Kidney tubule cell (primary cell): ENCODE data around the gene CD81.
A peak's percentile ranks its signal among the peaks of the same experiment; 100 is the strongest.
"Not testable (repeated sequence)": the region's sequence is repeated elsewhere in the genome, so short reads cannot be mapped to it uniquely, and the experiment has no call there.

Source experiments
- DNase-seq: peaks from one replicate; pipeline ENCODE4 v3.0.0-alpha.2; 2018; ENCODE audit warnings: low spot score

Gene CD81, protein sequence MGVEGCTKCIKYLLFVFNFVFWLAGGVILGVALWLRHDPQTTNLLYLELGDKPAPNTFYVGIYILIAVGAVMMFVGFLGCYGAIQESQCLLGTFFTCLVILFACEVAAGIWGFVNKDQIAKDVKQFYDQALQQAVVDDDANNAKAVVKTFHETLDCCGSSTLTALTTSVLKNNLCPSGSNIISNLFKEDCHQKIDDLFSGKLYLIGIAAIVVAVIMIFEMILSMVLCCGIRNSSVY

DNA sequence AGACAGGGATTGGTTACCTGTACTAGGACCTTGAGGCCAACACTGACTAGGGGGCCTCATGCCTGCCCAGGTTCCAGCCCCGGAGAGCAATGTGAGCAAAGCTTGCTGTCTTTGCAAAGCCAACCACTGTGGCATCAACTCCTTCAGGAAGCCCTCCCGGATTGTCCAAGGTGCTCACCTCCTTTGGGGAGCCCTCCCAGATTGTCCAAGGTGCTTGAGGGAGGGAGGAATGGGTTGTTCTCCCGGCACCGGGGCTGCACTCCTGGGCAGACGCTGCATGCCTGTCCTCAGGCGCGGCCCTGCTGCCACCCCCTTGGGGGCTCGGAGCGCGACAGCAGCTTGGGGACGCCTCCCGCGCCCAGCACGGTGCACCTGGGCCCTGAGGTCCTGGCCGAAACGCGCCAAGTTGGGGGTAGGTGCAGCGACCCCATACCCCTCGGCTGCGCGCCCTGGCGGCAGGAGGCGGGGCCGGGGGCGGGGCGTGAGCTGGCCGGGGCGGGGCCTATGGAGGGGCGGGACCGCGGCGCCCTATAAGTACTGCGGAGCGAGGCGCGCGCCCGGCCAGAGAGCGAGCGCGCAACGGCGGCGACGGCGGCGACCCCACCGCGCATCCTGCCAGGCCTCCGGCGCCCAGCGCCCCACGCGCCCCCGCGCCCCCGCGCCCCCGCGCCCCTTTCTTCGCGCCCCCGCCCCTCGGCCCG, at the start of gene CD81:
Gene CD81, plus strand, starts transcription at position 560 of the 701 bp plus-strand sequence. CDS start 240 bp downstream, outside the sequence.
- peak; percentile 44 for DNase-seq

DNA sequence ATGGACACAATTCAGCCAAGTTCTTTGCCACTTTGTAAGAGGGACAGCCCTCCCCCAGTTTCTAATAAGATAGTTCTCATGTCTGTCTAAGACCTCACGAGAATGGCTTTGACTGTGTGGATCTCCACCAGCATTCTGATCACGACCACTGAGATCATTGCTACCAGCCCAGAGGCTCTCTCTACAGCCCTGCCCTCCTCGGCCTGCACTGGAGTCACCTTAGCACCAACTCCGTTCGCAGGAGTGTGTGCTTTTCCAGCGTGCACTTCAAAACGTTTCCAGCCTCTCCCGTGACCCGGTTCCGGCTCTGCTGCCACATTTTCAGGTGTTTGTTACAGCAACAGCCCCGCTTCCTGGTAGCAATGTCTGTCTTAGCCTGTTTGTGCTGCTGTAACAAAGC, 49.1 kb upstream of the CD81 start:
- no peak for DNase-seq

DNA sequence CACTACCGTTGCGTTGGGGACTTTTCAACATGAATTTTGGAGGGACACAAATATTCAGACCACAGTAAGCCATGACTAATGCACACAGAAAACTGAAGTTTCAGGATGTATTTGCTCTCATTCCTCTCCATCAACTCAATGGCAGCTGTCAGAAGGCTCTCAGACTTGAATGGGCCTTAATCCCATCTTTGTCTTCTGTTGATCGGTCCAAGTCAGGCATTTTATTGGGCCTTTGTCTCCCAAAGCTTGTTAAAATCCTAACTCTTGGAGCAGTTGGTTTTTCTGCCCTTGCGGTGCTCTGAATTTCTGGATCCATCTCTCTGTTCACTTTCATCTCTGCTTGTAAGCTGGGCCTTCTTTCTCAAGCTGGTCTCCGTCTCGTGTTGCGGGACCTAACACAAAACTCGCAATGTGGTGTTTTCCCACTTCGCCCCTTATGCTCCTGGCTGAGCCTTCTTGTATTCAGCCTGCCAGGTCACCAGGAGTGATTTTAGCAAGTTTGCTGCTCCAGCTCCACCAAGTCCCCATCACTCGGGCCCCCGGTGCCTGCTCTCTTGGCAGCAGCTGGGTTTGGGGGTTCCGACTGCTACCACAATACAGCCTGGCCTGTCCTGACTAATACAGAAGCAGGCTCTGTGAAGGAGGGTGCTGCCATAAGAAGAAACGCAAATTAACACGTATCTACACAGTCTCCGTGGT, 48.3 kb upstream of the CD81 start:
- DNase-seq, result no peak

DNA sequence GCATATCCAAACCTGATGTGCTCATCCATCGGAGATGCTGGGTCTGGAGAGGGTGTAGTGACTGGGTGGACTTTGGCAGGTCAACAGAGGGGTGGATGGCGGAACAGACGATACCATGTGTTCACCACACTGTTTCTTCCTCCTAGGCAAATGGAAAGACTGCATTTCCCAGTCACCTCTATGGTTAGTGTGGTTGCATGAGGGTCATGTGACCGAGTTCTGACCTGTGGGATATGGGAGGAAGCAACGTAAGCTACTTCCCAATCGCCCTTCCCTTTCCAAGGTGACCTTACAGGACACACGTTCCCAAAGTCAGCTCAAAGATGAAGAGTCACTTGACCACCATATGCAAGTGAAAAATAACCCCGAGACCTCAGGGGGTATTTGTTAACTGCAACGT, 47.6 kb upstream of the CD81 start:
- DNase-seq, result no peak

DNA sequence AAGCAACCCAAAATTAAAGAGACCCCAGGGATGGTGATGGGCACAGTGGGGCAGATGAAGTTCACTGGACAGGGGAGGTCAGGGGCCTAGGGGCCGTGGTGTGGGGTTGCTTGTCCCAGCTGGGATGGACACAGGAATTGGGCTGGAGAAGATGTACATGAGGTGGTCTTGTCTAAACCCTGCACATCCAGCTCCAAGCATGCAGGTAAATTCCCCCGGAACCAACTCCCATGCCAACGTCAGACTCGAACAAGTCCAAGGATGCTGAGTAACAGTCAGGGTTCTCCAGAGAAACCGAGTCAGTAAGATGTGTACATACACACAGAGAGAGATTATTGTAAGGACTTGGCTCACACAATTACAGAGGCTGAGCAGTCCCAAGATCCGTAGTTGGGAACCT, 46.4 kb upstream of the CD81 start:
- no peak for DNase-seq

DNA sequence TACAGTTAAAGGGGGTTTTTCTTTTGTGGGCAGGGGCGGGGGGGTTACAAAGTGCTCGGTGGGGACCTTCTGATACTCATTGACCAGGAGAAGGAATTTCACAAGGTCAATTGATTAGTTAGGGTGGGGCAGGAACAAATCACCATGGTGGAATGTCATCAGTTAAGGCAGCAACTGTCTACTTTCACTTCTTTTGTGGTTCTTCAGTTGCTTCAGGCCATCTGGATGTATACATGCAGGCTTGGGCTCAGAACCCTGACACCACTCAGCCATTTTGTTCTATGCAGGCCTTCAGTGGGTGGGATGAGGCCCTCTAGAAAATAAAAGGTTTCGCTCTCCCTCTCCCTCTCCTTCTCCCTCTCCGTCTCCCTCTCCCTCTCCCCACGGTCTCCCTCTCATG, 45.7 kb upstream of the CD81 start:
- DNase-seq, result no peak

DNA sequence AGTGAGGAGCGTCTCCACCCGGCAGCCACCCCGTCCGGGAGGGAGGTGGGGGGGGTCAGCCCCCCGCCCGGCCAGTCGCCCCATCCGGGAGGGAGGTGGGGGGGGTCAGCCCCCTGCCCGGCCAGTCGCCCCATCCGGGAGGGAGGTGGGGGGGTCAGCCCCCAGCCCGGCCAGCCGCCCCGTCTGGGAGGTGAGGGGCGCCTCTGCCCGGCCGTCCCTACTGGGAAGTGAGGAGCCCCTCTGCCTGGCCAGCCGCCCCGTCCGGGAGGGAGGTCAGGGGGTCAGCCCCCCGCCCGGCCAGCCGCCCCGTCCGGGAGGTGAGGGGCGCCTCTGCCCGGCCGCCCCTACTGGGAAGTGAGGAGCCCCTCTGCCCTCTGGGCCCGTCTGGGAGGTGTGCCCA, 44.5 kb upstream of the CD81 start:
- DNase-seq, result not testable (repeated sequence)

DNA sequence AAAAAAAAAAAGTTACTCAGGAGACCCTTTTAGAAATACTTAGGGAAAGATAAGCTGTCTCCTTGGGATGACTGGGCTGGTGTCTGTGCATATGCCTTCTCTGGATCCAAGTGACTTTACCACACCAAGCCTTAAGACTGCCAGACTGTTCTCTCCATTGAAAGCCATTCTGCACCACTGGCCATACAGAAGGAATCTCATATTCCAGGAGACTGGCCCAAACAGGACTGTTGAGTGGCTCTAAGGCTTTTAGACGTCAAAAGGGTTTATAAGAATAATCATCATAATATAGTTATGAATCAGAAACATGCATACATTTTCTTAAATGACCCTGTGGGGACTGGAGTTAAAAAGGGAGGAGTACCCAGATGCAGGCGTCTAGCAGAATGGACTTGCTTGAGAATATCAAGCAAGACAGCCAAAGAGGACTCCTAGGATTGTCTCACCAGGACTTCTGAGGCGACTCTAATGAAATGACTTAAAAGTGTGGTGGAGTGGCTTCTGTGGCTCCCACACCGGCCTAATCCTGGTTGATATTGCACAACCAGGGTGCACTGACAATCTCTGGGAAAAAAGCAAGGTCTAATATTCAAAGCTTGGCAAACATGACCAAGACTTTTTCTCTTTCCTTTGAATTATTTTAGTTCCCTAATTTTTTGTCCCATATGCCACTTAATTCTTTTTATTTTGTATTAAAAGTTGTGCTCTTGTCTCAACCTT, 43.5 kb upstream of the CD81 start:
- not testable (repeated sequence) for DNase-seq

DNA sequence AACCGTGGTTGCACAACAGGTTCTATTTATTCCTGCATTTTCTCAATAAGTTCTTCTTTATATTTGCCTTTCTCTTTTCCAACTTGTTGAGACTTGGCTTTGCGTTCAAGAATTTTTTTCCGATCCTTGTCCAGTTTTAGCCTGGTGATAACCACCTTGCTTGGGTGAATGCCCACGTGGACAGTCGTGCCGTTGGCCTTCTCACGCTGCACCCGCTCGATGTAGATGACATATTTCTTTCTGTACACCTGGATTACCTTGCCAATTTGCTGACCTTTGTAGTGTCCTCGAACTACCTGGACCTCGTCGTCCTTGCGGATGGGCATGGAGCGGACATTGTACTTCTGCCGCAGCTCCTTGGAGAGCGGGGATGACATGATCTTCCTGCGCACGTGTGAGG, 41.8 kb upstream of the CD81 start:
- DNase-seq, result not testable (repeated sequence)

DNA sequence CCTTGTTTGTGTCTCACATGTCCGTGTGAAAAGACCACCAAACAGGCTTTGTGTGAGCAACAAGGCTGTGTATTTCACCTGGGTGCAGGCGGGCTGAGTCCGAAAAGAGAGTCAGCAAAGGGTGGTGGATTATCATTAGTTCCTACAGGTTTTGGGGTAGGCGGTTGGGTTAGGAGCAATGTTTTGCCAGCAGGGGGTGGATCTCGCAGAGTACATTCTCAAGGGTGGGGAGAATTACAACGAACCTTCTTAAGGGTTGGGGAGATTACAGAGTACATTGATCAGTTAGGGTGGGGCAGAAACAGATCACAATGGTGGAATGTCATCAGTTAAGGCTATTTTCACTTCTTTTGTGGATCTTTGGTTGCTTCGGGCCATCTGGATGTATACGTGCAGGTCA, 38.4 kb upstream of the CD81 start:
- not testable (repeated sequence) for DNase-seq

DNA sequence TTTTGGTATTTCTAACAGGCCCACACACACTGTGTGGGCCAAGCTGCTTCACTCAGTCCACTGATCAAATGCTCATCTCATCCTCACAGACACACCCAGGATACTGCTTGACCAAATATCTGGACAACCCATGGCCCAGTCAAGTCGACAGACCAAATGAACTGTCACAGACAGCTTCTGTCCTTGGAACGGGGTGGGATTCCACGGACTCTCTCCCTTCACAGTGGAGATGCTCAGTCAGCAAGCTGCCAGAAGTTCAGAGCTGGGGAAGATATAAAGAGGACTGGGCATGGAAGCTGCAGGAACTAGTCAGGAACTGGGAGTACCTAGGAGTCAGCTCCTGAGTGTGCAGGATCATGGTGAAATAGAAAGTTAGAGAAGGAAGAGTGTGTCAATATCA, 34.6 kb upstream of the CD81 start:
- DNase-seq, result no peak

DNA sequence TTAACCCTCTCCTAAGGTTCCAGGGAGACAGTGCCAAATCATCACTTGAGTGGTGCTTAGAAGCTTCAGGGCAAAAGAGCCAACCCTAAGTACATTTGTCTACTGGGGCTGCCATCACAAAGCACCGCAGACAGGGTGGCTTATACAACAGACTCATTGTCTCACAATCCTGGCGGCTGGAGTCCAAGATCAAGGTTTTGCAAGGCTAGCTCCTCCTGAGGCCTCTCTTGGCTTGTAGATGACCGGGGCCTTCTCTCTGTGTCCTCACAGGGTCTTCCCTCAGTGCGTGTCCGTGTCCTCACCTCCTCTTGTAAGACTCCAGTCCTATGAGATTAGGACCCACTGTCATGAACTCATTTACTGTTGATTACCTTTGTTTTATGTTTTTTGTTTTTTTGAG, 34.1 kb upstream of the CD81 start:
- no peak for DNase-seq

DNA sequence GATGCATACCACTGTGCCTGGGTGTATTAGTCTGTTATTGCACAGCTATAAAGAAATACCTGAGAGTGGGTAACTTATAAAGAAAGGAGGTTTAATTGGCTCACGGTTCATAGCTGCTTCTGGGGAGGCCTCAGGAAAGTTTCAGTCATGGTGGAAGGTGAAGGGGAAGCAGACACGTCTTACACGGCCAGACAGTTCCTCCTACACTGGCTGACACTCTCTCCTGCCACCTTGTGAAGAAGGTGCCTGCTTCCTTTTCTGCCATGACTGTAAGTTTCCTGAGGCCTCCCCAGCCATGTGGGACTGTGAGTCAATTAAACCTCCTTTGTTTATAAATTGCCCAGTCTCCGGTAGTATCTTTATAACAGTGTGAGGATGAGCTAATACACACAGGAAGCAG, 33.6 kb upstream of the CD81 start:
- DNase-seq, result no peak

DNA sequence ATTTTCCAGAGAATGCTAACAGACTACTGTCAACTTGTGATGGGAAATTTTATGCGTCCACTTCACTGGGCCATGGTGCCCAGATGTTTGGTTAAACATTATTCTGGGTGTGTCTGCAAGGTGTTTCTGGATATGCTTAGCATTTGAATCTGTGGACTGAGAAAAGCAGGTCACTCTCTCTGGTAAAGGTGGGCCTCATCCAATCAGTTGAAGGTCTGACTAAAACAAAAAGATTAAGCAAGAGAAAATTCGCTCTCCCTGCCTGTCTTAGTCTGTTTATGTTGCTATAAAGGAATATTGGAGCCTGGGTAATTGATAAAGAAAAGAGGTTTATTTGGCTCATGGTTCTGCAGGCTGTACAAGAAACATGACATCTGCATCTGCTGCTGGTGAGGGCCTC, 32.1 kb upstream of the CD81 start:
- DNase-seq, result no peak

DNA sequence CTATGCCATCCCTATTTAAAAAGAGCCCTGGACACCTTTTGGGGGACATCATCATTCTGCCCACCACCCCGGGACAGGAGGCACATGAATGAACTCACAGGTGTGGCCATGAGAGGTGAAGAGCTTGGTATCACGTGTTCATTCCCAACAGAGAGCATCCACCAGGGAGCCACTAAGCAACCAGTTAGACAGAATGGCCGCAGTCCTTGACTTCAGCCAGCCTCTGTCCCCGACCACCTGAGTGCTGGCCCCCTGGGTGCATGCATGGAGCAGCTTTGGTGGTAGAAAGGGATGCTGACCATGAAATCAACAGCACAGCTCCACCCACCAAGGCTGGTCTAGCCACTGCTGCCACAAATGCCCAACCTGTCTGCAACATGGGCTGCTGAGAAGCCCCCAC, 31.1 kb upstream of the CD81 start:
- DNase-seq, result no peak

DNA sequence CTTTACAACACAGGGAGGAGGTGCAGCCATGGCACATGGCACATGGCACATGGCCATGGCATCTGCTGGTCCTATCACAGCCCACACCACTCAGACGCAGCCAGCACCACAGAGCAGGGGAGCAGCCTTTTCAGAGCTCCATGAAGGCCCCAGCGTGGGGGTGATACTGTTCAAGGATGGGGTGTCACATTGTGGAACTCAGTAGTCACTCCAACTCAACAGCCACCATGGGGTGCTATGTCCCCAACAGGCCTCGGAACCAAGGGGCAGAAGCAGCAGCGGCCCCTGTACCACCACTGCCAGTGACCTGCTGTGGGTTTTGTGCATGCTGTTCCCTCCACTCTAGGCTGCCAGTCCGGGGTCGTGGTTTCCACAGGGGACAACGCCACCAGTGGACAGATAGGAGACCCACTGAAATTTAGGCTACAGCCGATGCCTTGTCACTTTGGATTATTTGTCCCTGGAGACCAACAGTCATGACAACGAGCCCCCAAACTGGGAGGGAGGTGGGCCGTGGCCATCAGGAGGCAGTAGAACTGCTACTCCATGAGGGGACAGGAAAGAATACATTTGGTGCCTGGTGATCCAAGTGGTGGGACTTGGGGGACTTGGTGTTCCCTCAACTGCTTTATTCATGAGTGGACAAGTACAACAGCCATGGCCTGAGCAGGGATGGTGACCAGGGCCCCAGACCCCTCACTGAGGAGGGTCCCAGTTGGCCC, 30.4 kb upstream of the CD81 start:
- no peak for DNase-seq

DNA sequence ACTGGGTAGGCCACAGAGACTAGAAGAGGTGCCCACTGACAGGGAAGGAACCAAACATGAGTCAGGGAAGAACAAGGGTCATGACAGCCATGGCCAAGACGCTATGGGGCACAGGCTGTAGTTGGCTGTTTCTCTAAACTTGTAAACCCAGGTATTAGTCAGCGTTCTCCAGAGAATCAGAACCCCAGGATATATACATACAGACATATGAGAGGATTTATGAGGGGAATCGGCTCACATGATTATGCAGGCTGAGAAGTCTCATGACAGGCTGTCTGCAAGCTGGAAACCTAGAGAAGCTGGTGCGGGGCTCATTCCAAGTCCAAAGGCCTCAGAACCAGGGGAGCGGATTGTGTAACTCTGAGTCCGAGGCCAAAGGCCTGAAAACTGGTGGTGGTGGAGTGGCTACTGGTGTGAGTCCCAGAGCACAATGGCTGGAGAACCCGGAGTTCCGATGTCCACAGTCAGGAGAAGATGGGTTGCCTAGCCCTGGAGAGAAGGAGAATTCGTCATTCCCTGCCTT, 29.7 kb upstream of the CD81 start:
- DNase-seq, result no peak

DNA sequence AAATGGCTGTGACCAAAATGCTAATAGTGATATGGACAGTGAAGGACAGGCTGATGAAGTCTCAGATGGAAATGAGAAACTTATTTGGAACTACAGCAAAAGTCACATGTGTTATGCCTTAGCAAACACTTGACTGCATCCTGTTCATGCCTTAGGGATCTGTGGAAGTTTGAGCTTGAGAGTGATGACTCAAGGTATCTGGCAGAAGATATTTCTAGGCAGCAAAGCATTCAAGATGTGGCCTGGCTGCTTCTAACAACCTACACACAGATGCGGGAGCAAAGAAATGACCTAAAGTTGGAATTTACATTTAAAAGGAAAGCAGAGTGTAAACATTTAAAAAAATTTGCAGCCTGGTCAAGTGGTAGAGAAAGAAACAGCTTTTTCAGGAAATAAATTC, 28.1 kb upstream of the CD81 start:
- DNase-seq, result peak; percentile 28

DNA sequence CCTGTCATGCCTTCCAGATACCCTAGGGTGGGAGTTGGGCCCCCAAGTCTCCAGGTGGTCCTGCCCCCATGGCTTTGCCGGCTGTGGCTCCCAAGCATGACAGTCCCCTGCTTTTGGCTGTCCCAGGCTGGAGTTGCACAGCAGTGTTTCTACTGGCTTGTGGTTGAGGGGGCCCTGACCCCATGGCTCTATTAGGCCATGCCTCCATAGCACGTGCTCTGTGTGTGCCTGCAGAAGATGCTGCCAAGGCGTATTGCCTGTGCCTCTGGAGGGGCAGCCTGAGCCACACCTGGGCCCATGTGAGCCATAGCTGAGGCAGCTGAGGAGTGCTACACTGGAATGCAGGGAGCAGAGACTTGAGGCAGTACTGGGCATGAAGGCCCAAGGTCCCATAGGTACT, 25.4 kb upstream of the CD81 start:
- DNase-seq, result no peak

DNA sequence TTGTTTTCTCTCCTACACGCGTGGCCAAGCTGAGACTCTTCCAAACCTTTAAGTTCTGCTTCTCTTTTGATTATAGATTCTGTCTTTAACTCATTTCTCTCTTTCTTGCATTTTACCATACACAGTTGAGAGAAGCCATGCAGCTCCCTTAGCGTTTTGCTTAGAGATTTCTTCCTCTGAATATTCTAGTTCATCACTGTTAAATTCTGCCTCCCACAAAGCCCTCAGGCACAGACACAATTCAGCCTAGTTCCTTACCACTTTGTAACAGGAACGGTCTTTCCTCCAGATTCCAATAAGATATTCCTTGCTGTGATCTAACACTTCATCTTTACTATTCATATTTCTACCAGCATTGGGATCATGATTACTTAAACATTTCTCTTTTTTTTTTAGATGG, 24.7 kb upstream of the CD81 start:
- no peak for DNase-seq

DNA sequence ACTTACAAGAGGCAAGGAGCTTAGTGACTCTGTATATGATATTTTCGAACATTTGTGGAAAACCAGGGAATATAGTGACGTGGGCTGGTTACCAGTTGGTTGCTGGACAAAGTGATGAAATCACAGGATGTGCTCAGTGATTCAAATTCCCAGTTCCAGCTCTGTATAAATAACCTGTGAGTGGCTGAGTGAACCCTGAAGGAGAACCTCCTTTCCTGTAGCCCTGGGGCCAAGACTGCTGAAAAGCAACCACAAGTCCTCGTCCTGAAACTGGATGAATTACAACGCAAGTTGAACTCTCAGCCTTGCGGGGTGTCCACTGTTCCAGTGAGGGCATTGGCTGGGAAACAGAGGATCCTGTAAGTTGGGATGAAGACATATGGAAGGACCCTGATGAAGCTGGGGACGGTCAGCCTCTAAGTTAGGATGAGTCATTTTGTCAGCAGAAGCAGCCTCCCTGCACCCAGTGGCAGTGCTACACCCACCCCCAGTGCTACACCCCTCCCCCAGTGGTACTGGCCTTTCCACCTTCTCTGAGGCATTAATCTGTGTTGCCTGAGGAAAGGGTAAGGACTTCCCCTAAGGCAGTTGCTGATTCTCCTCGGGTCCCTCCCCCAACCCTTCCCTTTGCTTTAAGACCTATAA, 22.0 kb upstream of the CD81 start:
- DNase-seq, result no peak
